ENCODE measurements around the gene ZNF37A.

- TF ChIP-seq CTCF (IDR thresholded peaks at IDR 0.05) (no peak), EP300 (IDR thresholded peaks at IDR 0.05) (no peak)
Measured at GRCh38 chr10:38093816-38094157, 350 bp upstream of the ZNF37A start.
